OCI-LY1 (cell line): Measurements from ENCODE around the gene GPI.
A peak's percentile ranks its signal among the peaks of the same experiment; 100 is the strongest.

Experiments
- H2AFZ ChIP-seq: fragments of 200-600 bp; sonication (generic), shearing (Covaris generic); 2 replicates; pipeline ENCODE4 v1.6.0; 2014; ENCODE audit warnings: antibody characterized with exemption, mild to moderate bottlenecking, low read length
- H3F3A ChIP-seq: fragments of 200-600 bp; sonication (generic), shearing (Covaris generic); 2 replicates; pipeline ENCODE4 v1.6.0; 2014; ENCODE audit warnings: mild to moderate bottlenecking, antibody characterized with exemption, low read length, moderate library complexity; ENCODE audit not compliant: insufficient read depth
- H3K27ac ChIP-seq: fragments of 200-600 bp; sonication (generic); 2 replicates; pipeline ENCODE4 v1.5.1; 2014; ENCODE audit warnings: low read length, mixed run types, mild to moderate bottlenecking, low read depth; ENCODE audit not compliant: poor library complexity, severe bottlenecking
- H3K27me3 ChIP-seq: fragments of 200-600 bp; sonication (generic); 2 replicates; pipeline ENCODE4 v1.6.0; 2014; ENCODE audit warnings: antibody characterized with exemption, mild to moderate bottlenecking, low read length, moderate library complexity; ENCODE audit not compliant: insufficient read depth
- H3K36me3 ChIP-seq: fragments of 200-600 bp; sonication (generic); 2 replicates; pipeline ENCODE4 v1.6.1; 2014; ENCODE audit warnings: mild to moderate bottlenecking, antibody characterized with exemption, low read length, moderate library complexity, mixed read lengths; ENCODE audit not compliant: insufficient read depth
- H3K4me1 ChIP-seq: fragments of 200-600 bp; sonication (generic); 2 replicates; pipeline ENCODE4 v1.5.1; 2014; ENCODE audit warnings: mild to moderate bottlenecking, low read length, moderate library complexity; ENCODE audit not compliant: insufficient read depth, severe bottlenecking
- H3K4me2 ChIP-seq: fragments of 200-600 bp; sonication (generic), shearing (Covaris generic); 2 replicates; pipeline ENCODE4 v1.6.1; 2014; ENCODE audit warnings: low read length
- H3K4me3 ChIP-seq: fragments of 200-600 bp; sonication (generic); 2 replicates; pipeline ENCODE4 v1.5.1; 2014; ENCODE audit warnings: low read length, low read depth, mild to moderate bottlenecking, mixed read lengths; ENCODE audit not compliant: poor library complexity, severe bottlenecking
- H3K79me2 ChIP-seq: fragments of 200-600 bp; shearing (Covaris generic); 2 replicates; pipeline ENCODE4 v1.6.1; 2016; ENCODE audit warnings: mixed run types, low read length, mixed read lengths; ENCODE audit not compliant: insufficient read depth
- H3K9ac ChIP-seq: fragments of 200-600 bp; sonication (generic), shearing (Covaris generic); 2 replicates; pipeline ENCODE4 v1.6.1; 2014; ENCODE audit warnings: mild to moderate bottlenecking, low read length, mixed read lengths
- H3K9me2 ChIP-seq: fragments of 200-600 bp; sonication (generic), shearing (Covaris generic); 2 replicates; pipeline ENCODE4 v1.6.1; 2014; ENCODE audit warnings: low read depth, mild to moderate bottlenecking, low read length, mixed read lengths
- H3K9me3 ChIP-seq: fragments of 200-600 bp; shearing (Covaris generic); 2 replicates; pipeline ENCODE4 v1.6.1; 2014; ENCODE audit warnings: low read length, mixed read lengths
- H4K20me1 ChIP-seq: fragments of 200-600 bp; sonication (generic), shearing (Covaris generic); 2 replicates; pipeline ENCODE4 v1.6.0; 2016; ENCODE audit warnings: mild to moderate bottlenecking, low read length; ENCODE audit not compliant: insufficient read depth
- EZH2 ChIP-seq: fragments of 200-600 bp; sonication (generic), shearing (Covaris generic); IDR thresholded peaks from 2 replicates; pipeline ENCODE4 v1.8.0; 2017; ENCODE audit warnings: borderline replicate concordance, mixed run types, mild to moderate bottlenecking, antibody characterized with exemption, low read length, moderate library complexity, mixed read lengths
- TF ChIP-seq, protein P1 (sequence below): fragments of 200-600 bp; sonication (generic), shearing (Covaris generic); IDR thresholded peaks from 2 replicates; pipeline ENCODE4 v1.5.1; 2017; ENCODE audit warnings: mild to moderate bottlenecking, antibody characterized with exemption, low read length, moderate library complexity, mixed read lengths

The GPI gene

DNA sequence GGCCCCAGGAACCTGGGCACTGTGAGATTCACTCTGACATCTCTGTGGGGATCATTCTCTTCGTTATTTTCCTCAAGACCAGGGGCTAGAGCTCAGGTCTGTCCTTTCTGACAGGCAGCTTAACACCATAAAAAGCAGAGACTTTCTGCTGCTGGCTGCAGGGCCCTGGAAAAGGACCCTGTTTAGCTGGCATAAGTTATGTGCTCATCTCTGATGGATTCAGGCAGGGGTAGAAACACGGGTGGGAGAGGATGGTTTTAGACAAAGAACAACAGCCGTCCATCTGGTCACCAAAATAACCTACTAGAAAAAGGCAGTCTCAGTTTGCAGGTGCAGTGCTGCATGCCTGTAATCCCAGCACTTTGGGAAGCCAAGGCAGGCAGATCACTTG is 2.3 kb upstream of the GPI start:
- H3K79me2 ChIP-seq, result peaks cover 14% of the 10 kb centered on the region
- H3K4me2 ChIP-seq, result no peak overlapping the region
- no peaks in the 10 kb centered on the region for H3K9me2 ChIP-seq
- H3F3A ChIP-seq, result no peaks in the 10 kb centered on the region
- no peak overlapping the region; the same call in 1 of the 2 replicates for H3K9ac ChIP-seq
- peak overlapping the region; percentile 53 for H3K27ac ChIP-seq
- H3K4me1 ChIP-seq, result peaks cover 50% of the 10 kb centered on the region
- no peak for TF ChIP-seq EZH2
- TF ChIP-seq, protein P1, sequence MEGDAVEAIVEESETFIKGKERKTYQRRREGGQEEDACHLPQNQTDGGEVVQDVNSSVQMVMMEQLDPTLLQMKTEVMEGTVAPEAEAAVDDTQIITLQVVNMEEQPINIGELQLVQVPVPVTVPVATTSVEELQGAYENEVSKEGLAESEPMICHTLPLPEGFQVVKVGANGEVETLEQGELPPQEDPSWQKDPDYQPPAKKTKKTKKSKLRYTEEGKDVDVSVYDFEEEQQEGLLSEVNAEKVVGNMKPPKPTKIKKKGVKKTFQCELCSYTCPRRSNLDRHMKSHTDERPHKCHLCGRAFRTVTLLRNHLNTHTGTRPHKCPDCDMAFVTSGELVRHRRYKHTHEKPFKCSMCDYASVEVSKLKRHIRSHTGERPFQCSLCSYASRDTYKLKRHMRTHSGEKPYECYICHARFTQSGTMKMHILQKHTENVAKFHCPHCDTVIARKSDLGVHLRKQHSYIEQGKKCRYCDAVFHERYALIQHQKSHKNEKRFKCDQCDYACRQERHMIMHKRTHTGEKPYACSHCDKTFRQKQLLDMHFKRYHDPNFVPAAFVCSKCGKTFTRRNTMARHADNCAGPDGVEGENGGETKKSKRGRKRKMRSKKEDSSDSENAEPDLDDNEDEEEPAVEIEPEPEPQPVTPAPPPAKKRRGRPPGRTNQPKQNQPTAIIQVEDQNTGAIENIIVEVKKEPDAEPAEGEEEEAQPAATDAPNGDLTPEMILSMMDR, result no peak
- H4K20me1 ChIP-seq, result no peaks in the 10 kb centered on the region
- H3K4me3 ChIP-seq, result no peak overlapping the region
- H3K9me3 ChIP-seq, result no peaks in the 10 kb centered on the region
- H3K36me3 ChIP-seq, result peaks cover 25% of the 10 kb centered on the region; the same call in 1 of the 2 replicates
- H3K27me3 ChIP-seq, result no peaks in the 10 kb centered on the region
- H2AFZ ChIP-seq, result no peak overlapping the region

DNA sequence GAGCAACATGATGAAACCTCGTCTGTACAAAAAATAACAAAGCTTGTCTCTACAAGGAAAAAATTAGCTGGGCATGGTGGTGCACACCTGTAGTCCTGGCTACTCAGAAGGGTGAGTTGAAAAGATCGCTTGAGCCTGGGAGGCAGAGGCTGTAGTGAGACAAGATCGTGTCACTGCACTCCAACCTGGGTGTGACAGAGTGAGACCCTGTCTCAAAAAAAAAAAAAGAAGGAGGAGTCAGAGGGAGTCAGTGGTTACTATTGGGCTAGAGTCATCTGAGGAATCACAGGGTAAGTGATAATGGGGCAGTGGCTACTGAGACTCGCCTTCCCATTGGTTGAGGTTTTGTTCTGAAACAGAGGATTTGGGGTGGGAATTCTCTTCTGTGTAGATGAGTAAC is 1.9 kb upstream of the GPI start:
- Histone ChIP-seq H4K20me1 (no peaks in the 10 kb centered on the region), H3K9ac (no peak overlapping the region; the same call in 1 of the 2 replicates), H3K27ac (peak overlapping the region; percentile 53), H3K79me2 (peaks cover 14% of the 10 kb centered on the region), H3K27me3 (no peaks in the 10 kb centered on the region), H2AFZ (no peak overlapping the region), H3F3A (no peaks in the 10 kb centered on the region), H3K4me3 (no peak overlapping the region), H3K36me3 (peaks cover 29% of the 10 kb centered on the region; the same call in 1 of the 2 replicates), H3K9me3 (no peaks in the 10 kb centered on the region), H3K9me2 (no peaks in the 10 kb centered on the region), H3K4me1 (peaks cover 49% of the 10 kb centered on the region), H3K4me2 (no peak overlapping the region)
- TF ChIP-seq EZH2, result no peak
- TF ChIP-seq, protein P1, result no peak

DNA sequence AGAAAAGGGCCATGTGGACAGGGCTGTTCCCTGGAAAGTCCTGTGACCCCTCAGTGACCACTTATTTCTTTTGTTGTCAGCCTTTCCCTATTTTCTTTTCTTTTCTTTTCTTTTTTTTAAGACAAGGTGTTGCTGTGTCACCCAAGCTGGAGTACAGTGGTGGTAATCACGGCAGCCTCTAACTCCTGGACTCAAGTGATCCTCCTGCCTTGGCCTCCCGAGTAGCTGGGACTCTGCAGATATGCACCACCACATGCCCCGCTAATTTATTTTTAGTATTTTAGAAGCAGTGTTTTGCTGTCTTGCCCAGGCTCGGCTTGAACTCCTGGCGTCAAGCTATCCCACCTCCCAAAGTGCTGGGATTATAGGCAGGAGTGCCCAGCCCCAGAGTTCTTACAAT is 1.1 kb upstream of the GPI start:
- peaks cover 14% of the 10 kb centered on the region for H3K79me2 ChIP-seq
- TF ChIP-seq, protein P1, result no peak
- no peak for TF ChIP-seq EZH2
- H3K9ac ChIP-seq, result no peak overlapping the region
- no peaks in the 10 kb centered on the region for H3K9me2 ChIP-seq
- H3K27me3 ChIP-seq, result no peaks in the 10 kb centered on the region
- peaks cover 42% of the 10 kb centered on the region for H3K4me1 ChIP-seq
- H3K4me2 ChIP-seq, result peak overlapping the region; percentile 97; the same call in 1 of the 2 replicates
- H3K36me3 ChIP-seq, result peaks cover 38% of the 10 kb centered on the region
- no peak overlapping the region for H2AFZ ChIP-seq
- no peaks in the 10 kb centered on the region for H3F3A ChIP-seq
- no peaks in the 10 kb centered on the region for H3K9me3 ChIP-seq
- H4K20me1 ChIP-seq, result no peaks in the 10 kb centered on the region
- H3K4me3 ChIP-seq, result no peak overlapping the region
- H3K27ac ChIP-seq, result no peak overlapping the region
